Dedifferentiated amniotic fluid mesenchymal stem cell (primary cell): ENCODE results near the gene CCM2.

Experiments used
- DNase-seq: peaks from one replicate; pipeline ENCODE4 v3.0.0-alpha.2; 2016; ENCODE audit errors: extremely low spot score

The CCM2 gene

GRCh38 chr7:45000093-45001032 lies at the start of gene CCM2:
Gene CCM2 (plus strand): TSS chr7:45000201. CDS start chr7:45000334, 133 bp downstream.
- DNase-seq = peak; percentile 24

- no peak for DNase-seq
Observed at GRCh38 chr7:44953156-44953555, 46.8 kb upstream of the CCM2 start.

GRCh38 chr7:44955733-44956132 lies 44.3 kb upstream of the CCM2 start:
- DNase-seq = no peak

GRCh38 chr7:44956157-44956766 lies 43.7 kb upstream of the CCM2 start:
- DNase-seq = no peak

- DNase-seq = no peak
Observed at GRCh38 chr7:44958645-44959344, 41.2 kb upstream of the CCM2 start.

- DNase-seq = no peak
Observed at GRCh38 chr7:44959433-44959951, 40.5 kb upstream of the CCM2 start.

- DNase-seq = no peak
Observed at GRCh38 chr7:44960011-44960580, 39.9 kb upstream of the CCM2 start.

GRCh38 chr7:44961844-44962482 lies 38.0 kb upstream of the CCM2 start:
- DNase-seq = no peak

- DNase-seq = no peak
Observed at GRCh38 chr7:44962483-44963251, 37.3 kb upstream of the CCM2 start.

GRCh38 chr7:44963364-44964290 lies 36.4 kb upstream of the CCM2 start:
- no peak for DNase-seq

- DNase-seq = no peak
Observed at GRCh38 chr7:44964384-44964830, 35.6 kb upstream of the CCM2 start.

GRCh38 chr7:44964831-44965440 lies 35.1 kb upstream of the CCM2 start:
- no peak for DNase-seq

- DNase-seq = no peak
Observed at GRCh38 chr7:44965441-44965903, 34.5 kb upstream of the CCM2 start.

GRCh38 chr7:44965937-44966730 lies 33.9 kb upstream of the CCM2 start:
- no peak for DNase-seq

- no peak for DNase-seq
Observed at GRCh38 chr7:44966731-44967538, 33.1 kb upstream of the CCM2 start.

- DNase-seq = no peak
Observed at GRCh38 chr7:44967571-44968446, 32.2 kb upstream of the CCM2 start.
